Thyroid gland (tissue), 4 donors: ENCODE results near the gene ADSS1. TPM values are rescaled to one million over a fixed set of nuclear protein-coding genes. Genes with fewer than 3 reads are reported as not detected.
A peak's percentile ranks its signal among the peaks of the same experiment; 100 is the strongest.

Experiments
- DNase-seq, 2 donors: peaks; one replicate each; pipeline ENCODE4 v3.0.0-alpha.2; 2019
- H3K27ac ChIP-seq, 3 donors: fragments of 200-600 bp; sonication (generic); 1 replicate in 2 of 3; 2 replicates in 1 of 3; pipeline ENCODE4 v1.5.1; 2016 to 2019; ENCODE audit warnings: mild to moderate bottlenecking in 1 of 3, moderate library complexity in 1 of 3
- H3K27me3 ChIP-seq: fragments of 200-600 bp; sonication (generic); one replicate; pipeline ENCODE4 v1.5.1; 2019
- H3K36me3 ChIP-seq, 2 donors: fragments of 200-600 bp; sonication (generic); one replicate each; pipeline ENCODE4 v1.5.1; 2016 to 2019
- H3K4me1 ChIP-seq, 2 donors: fragments of 200-600 bp; sonication (generic); one replicate each; pipeline ENCODE4 v1.5.1; 2017 to 2019
- H3K4me3 ChIP-seq, 3 donors: fragments of 200-600 bp; sonication (generic); replicated peaks in 1 of 3; 1 replicate in 2 of 3; 2 replicates in 1 of 3; pipeline ENCODE4 v1.5.1; 2016; ENCODE audit warnings: mild to moderate bottlenecking in 1 of 3
- H3K9me3 ChIP-seq: fragments of 200-600 bp; sonication (generic); one replicate; pipeline ENCODE4 v1.5.1; 2017
- CTCF ChIP-seq, 6 experiments: fragments of 200-600 bp in 3 of 6; fragments of 450-650 bp in 3 of 6; sonication (generic) in 3 of 6; IDR thresholded peaks; one replicate each; pipeline ENCODE4 v1.5.1; 2016 to 2019; ENCODE audit warnings: antibody characterized with exemption in 6 of 6, mild to moderate bottlenecking in 2 of 6, inconsistent platforms in 1 of 6, moderate library complexity in 1 of 6
- POLR2A ChIP-seq, 2 donors: fragments of 450-650 bp; IDR thresholded peaks; one replicate each; pipeline ENCODE4 v1.6.1; 2017; ENCODE audit warnings: antibody characterized with exemption in 2 of 2, mild to moderate bottlenecking in 2 of 2, moderate library complexity in 1 of 2
- WGBS, 2 donors: methylation state at CpG; one replicate each; pipeline ENCODE4 v1.1.5; 2017; 5-methylcytosine and 5-hydroxymethylcytosine counted together
- intact Hi-C: fragments of 100-400 bp; cut with DNase I; formaldehyde crosslinking; loops from one replicate; pipeline ENCODE4 v1.15.1; 2023
- total RNA-seq, 4 donors: library from RNA; depleted of rRNA; stranded (reverse); fragments of >200 nt; gene quantifications; one replicate each; pipeline ENCODE4 v1.2.3, GENCODE V29; 2016

ADSS1 gene
- total RNA-seq, 4 donors from 2014 or later, result 13.6 to 26.2 (median 18.9) TPM

- Histone ChIP-seq H3K9me3 (no peaks in the 10 kb centered on the region), H3K4me1 (peaks cover 29 to 51% of the 10 kb centered on the region in 2 donors), H3K36me3 (no peaks in the 10 kb centered on the region), H3K4me3 (no peak overlapping the region), H3K27me3 (no peaks in the 10 kb centered on the region), H3K27ac (peak overlapping the region in 2 of 3 donors; percentile 82 to 99)
- intact Hi-C loops, result no loop called here
- TF ChIP-seq POLR2A (IDR thresholded peaks at IDR 0.05) (no peak), CTCF (IDR thresholded peaks at IDR 0.05) (no peak)
- WGBS, 2 donors, result 73 to 80% methylated on average over 1 to 7 of the region's 16 CpGs
- no peak for DNase-seq
Observed at GRCh38 chr14:104783484-104784217, 59.6 kb downstream of the ADSS1 start.

DNA sequence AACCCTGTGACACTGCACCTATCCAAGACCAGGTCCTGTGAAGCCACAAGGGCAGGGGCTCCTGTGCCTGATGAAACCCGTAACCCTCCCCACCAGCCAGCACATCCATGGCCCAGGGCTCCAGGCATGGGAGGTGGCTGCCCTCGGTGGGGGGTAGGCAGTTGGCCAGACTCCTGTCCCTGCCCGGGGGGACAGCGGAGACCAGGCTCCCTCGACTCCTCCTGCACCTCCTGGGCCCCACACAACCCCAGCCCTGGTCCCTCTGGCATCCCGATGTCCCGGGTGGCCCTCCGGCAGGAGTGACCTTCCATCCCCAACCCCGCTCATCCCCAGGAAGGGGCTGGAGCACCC, 60.2 kb downstream of the ADSS1 start:
- intact Hi-C loops, result no loop called here
- TF ChIP-seq POLR2A (IDR thresholded peaks at IDR 0.05) (no peak), CTCF (IDR thresholded peaks at IDR 0.05) (no peak)
- Histone ChIP-seq H3K27ac (peak overlapping the region; percentile 75 to 99 (median 82)), H3K9me3 (no peaks in the 10 kb centered on the region), H3K4me3 (no peak overlapping the region), H3K4me1 (peaks cover 26 to 51% of the 10 kb centered on the region in 2 donors), H3K36me3 (no peaks in the 10 kb centered on the region), H3K27me3 (no peaks in the 10 kb centered on the region)
- no peak for DNase-seq
- 100% methylated on average over 1 of the region's 9 CpGs; no CpG with 5 or more reads in 1 of the 2 donors for WGBS, 2 donors

GRCh38 chr14:104784846-104785707, 61.0 kb downstream of the ADSS1 start:
- intact Hi-C loops, result no loop called here
- H3K4me3 ChIP-seq, result no peak overlapping the region
- H3K4me1 ChIP-seq, result peaks cover 26 to 50% of the 10 kb centered on the region in 2 donors
- peak overlapping the region; percentile 75 to 99 (median 82) for H3K27ac ChIP-seq
- TF ChIP-seq POLR2A (IDR thresholded peaks at IDR 0.05) (no peak), CTCF (IDR thresholded peaks at IDR 0.05) (no peak)
- DNase-seq, result peak; percentile 91 to 93
- WGBS, 2 donors, result 44 to 56% methylated on average over 20 to 27 of the region's 36 CpGs
- H3K9me3 ChIP-seq, result no peaks in the 10 kb centered on the region
- H3K27me3 ChIP-seq, result no peaks in the 10 kb centered on the region
- H3K36me3 ChIP-seq, result peaks cover 0 to 5% of the 10 kb centered on the region in 2 donors

GRCh38 chr14:104785708-104786080, 61.7 kb downstream of the ADSS1 start:
- peak in 1 of 2 donors; percentile 28 for DNase-seq
- H3K4me1 ChIP-seq, result peaks cover 26 to 50% of the 10 kb centered on the region in 2 donors
- TF ChIP-seq POLR2A (IDR thresholded peaks at IDR 0.05) (no peak), CTCF (IDR thresholded peaks at IDR 0.05) (no peak)
- 85 to 90% methylated on average over 5 to 9 of the region's 13 CpGs for WGBS, 2 donors
- no peaks in the 10 kb centered on the region for H3K9me3 ChIP-seq
- no peak overlapping the region for H3K4me3 ChIP-seq
- intact Hi-C loops, result no loop called here
- H3K36me3 ChIP-seq, result peaks cover 0 to 10% of the 10 kb centered on the region in 2 donors
- peak overlapping the region in 2 of 3 donors; percentile 82 to 99 for H3K27ac ChIP-seq
- no peaks in the 10 kb centered on the region for H3K27me3 ChIP-seq
